Mesenchymal stem cell (in vitro differentiated cells and primary cell): ENCODE results near the gene RPTOR.

ENCODE experiments used
- DNase-seq: peaks from one replicate; pipeline ENCODE4 v3.0.0-alpha.2; 2013
- H2AFZ ChIP-seq: one replicate; pipeline ENCODE4 v1.6.1; 2013; ENCODE audit warnings: low read depth, mild to moderate bottlenecking, control low read depth, inconsistent platforms, low read length, moderate library complexity
- H2AK5ac ChIP-seq: 2 replicates; pipeline ENCODE4 v1.6.1; 2013; ENCODE audit warnings: low read length, moderate library complexity, mild to moderate bottlenecking, inconsistent platforms; ENCODE audit not compliant: severe bottlenecking
- H2BK120ac ChIP-seq: one replicate; pipeline ENCODE4 v1.6.1; 2013; ENCODE audit warnings: low read depth, mild to moderate bottlenecking, inconsistent platforms, low read length, moderate library complexity
- H2BK12ac ChIP-seq, 2 experiments: one replicate each; pipeline ENCODE4 v1.6.1; 2013; ENCODE audit warnings: inconsistent platforms in 2 of 2, low read length in 2 of 2, mild to moderate bottlenecking in 2 of 2, moderate library complexity in 2 of 2, control low read depth in 1 of 2
- H2BK15ac ChIP-seq: one replicate; pipeline ENCODE4 v1.6.1; 2013; ENCODE audit warnings: mild to moderate bottlenecking, low read depth, inconsistent platforms; ENCODE audit not compliant: poor library complexity, severe bottlenecking
- H2BK5ac ChIP-seq: 2 replicates; pipeline ENCODE4 v1.6.1; 2013; ENCODE audit warnings: low read depth, mild to moderate bottlenecking, low read length, control low read depth, inconsistent platforms; ENCODE audit not compliant: poor library complexity, severe bottlenecking
- H3K14ac ChIP-seq, 2 experiments: one replicate each; pipeline ENCODE4 v1.6.1; 2013; ENCODE audit warnings: inconsistent platforms in 2 of 2, low read length in 2 of 2, control low read depth in 1 of 2, mild to moderate bottlenecking in 1 of 2, moderate library complexity in 1 of 2
- H3K18ac ChIP-seq, 2 experiments: one replicate each; pipeline ENCODE4 v1.6.1; 2013; ENCODE audit warnings: inconsistent platforms in 2 of 2, low read length in 2 of 2, control low read depth in 1 of 2, low read depth in 1 of 2, mild to moderate bottlenecking in 1 of 2
- H3K23ac ChIP-seq, 2 experiments: one replicate each; pipeline ENCODE4 v1.6.1; 2013; ENCODE audit warnings: inconsistent platforms in 2 of 2, low read length in 2 of 2, mild to moderate bottlenecking in 2 of 2, moderate library complexity in 2 of 2, control low read depth in 1 of 2
- H3K27ac ChIP-seq: 2 replicates; pipeline ENCODE4 v1.5.1; 2013; ENCODE audit warnings: mild to moderate bottlenecking, moderate library complexity, low read length, control low read depth, inconsistent platforms; ENCODE audit not compliant: poor library complexity, severe bottlenecking
- H3K27me3 ChIP-seq, 2 experiments: 2 replicates each; pipeline versions ENCODE4 v1.6.1 to v1.7.0; 2013; ENCODE audit warnings: low read length in 2 of 2, mild to moderate bottlenecking in 2 of 2, moderate library complexity in 2 of 2, control low read depth in 1 of 2, inconsistent platforms in 1 of 2; ENCODE audit not compliant: control insufficient read depth in 1 of 2, insufficient read depth in 1 of 2
- H3K36me3 ChIP-seq, 2 experiments: 2 replicates each; pipeline versions ENCODE4 v1.6.1 to v1.7.0; 2013; ENCODE audit warnings: low read length in 2 of 2, control low read depth in 1 of 2, inconsistent platforms in 1 of 2, low read depth in 1 of 2, mild to moderate bottlenecking in 1 of 2; ENCODE audit not compliant: insufficient read depth in 2 of 2, control insufficient read depth in 1 of 2
- H3K4ac ChIP-seq, 2 experiments: one replicate each; pipeline ENCODE4 v1.6.1; 2013; ENCODE audit warnings: inconsistent platforms in 2 of 2, low read length in 2 of 2, mild to moderate bottlenecking in 2 of 2, moderate library complexity in 2 of 2, control low read depth in 1 of 2, low read depth in 1 of 2
- H3K4me1 ChIP-seq: 2 replicates; pipeline ENCODE4 v1.6.1; 2013; ENCODE audit warnings: low read depth, low read length, control low read depth; ENCODE audit not compliant: control insufficient read depth, insufficient read depth
- H3K4me2 ChIP-seq: 2 replicates; pipeline ENCODE4 v1.6.1; 2013; ENCODE audit warnings: low read length, mild to moderate bottlenecking, inconsistent platforms; ENCODE audit not compliant: poor library complexity, severe bottlenecking
- H3K4me3 ChIP-seq, 2 experiments: 2 replicates each; pipeline versions ENCODE4 v1.5.1 to v1.7.0; 2013; ENCODE audit warnings: low read length in 2 of 2, mild to moderate bottlenecking in 2 of 2, control low read depth in 1 of 2, low read depth in 1 of 2; ENCODE audit not compliant: insufficient read depth in 1 of 2
- H3K79me1 ChIP-seq: replicated peaks from 2 replicates; pipeline ENCODE4 v1.6.1; 2013; ENCODE audit warnings: mild to moderate bottlenecking, control low read depth, low read length, inconsistent platforms; ENCODE audit not compliant: poor library complexity, severe bottlenecking
- H3K9ac ChIP-seq: 2 replicates; pipeline ENCODE4 v1.7.0; 2013; ENCODE audit warnings: mild to moderate bottlenecking, low read length, moderate library complexity
- H3K9me3 ChIP-seq: 2 replicates; pipeline ENCODE4 v1.7.0; 2013; ENCODE audit warnings: mild to moderate bottlenecking, low read length; ENCODE audit not compliant: control insufficient read depth
- H4K8ac ChIP-seq: one replicate; pipeline ENCODE4 v1.6.1; 2013; ENCODE audit warnings: inconsistent platforms, mild to moderate bottlenecking, low read length, moderate library complexity
- H4K91ac ChIP-seq: one replicate; pipeline ENCODE4 v1.6.1; 2013; ENCODE audit warnings: mild to moderate bottlenecking, low read length, inconsistent platforms
- WGBS: methylation state at CpG from one replicate; pipeline ENCODE4 v1.1.7; 2013; ENCODE audit warnings: mixed read lengths; 5-methylcytosine and 5-hydroxymethylcytosine counted together

Gene RPTOR

DNA sequence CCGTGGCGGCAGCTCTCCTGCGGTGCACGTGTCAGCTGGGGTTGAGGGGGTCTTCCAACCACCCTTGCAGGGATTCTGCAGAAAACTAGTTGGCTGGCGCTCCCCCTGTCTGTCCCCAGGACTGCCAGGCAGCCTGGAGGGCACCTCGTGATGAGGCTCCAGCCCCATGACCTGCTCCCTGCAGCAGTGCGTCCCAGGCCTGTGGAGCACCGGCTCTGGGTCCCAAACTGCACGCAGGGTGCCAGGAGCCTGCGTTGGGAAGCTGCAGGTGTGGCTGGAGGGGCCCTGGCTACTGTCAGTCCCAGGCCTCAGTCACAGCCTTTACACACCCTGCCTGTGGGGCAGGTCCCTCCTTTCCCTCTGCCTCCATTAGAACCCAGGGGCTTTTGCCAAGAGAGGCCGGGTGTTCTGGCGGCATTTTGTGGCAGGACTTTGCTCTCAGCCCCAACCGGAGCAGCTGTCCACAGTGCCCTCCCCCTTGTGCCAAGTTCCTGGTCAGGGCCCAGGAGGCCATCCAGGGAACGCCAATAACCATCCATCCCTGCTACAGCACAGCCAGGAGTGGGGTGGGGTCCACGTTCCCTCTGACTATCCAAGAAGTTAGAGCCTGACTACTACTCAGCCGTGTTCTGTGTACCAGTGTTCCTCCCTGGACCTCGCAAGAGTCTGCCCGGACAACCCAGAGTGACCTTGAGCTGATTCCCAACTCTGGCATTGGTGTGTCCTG, 456.2 kb downstream of the RPTOR start:
- DNase-seq: no peak
- Histone ChIP-seq H3K18ac (no peak overlapping the region), H3K4me3 (no peak overlapping the region), H2BK12ac (no peak overlapping the region), H4K91ac (peak overlapping the region; percentile 4), H3K4ac (no peak overlapping the region), H3K9me3 (no peaks in the 10 kb centered on the region), H3K79me1 (no peaks in the 10 kb centered on the region), H2BK120ac (no peak overlapping the region), H3K23ac (no peak overlapping the region), H3K14ac (no peak overlapping the region), H2AFZ (no peak overlapping the region), H4K8ac (no peak overlapping the region), H2AK5ac (no peak overlapping the region), H3K27me3 (peaks cover 32 to 35% of the 10 kb centered on the region in 2 experiments), H2BK15ac (no peak overlapping the region), H3K36me3 (peaks cover 40 to 51% of the 10 kb centered on the region in 2 experiments), H3K9ac (no peak overlapping the region), H2BK5ac (no peak overlapping the region), H3K4me1 (peaks cover 12% of the 10 kb centered on the region), H3K4me2 (no peak overlapping the region), H3K27ac (no peak overlapping the region)
- 89% methylated on average over 18 of the region's 18 CpGs for WGBS

DNA sequence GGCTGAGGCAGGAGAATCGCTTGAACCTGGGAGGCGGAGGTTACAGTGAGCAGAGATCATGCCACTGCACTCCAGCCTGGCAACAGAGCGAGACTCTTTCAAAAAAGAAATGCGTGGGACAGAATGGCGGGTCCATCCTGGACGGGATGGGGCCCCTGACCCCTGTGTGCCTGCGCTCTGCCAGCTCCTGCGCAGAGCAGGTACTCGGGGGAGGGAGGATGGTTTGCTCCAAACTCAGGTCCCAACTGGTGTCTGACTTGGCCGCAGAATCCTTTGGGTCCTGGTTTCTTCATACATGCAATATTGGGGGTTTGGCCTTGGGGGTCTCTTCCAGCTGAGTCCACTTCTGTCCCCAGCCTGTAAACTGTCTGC, 457.4 kb downstream of the RPTOR start:
- no peaks in the 10 kb centered on the region for H3K9me3 ChIP-seq
- DNase-seq: no peak
- H3K79me1 ChIP-seq: no peaks in the 10 kb centered on the region
- no peak overlapping the region for H2AK5ac ChIP-seq
- H3K14ac ChIP-seq: no peak overlapping the region
- no peak overlapping the region for H3K23ac ChIP-seq
- no peak overlapping the region for H2AFZ ChIP-seq
- H2BK120ac ChIP-seq: no peak overlapping the region
- H3K27me3 ChIP-seq: peaks cover 40 to 45% of the 10 kb centered on the region in 2 experiments
- no peak overlapping the region for H3K4me3 ChIP-seq
- H4K91ac ChIP-seq: no peak overlapping the region
- H3K27ac ChIP-seq: no peak overlapping the region
- H3K9ac ChIP-seq: no peak overlapping the region
- H3K18ac ChIP-seq: no peak overlapping the region
- H2BK5ac ChIP-seq: no peak overlapping the region
- H4K8ac ChIP-seq: no peak overlapping the region
- H3K36me3 ChIP-seq: peaks cover 29 to 39% of the 10 kb centered on the region in 2 experiments
- peaks cover 12% of the 10 kb centered on the region for H3K4me1 ChIP-seq
- 89% methylated on average over 10 of the region's 10 CpGs for WGBS
- H2BK15ac ChIP-seq: no peak overlapping the region
- no peak overlapping the region for H2BK12ac ChIP-seq
- no peak overlapping the region for H3K4ac ChIP-seq
- no peak overlapping the region for H3K4me2 ChIP-seq

DNA sequence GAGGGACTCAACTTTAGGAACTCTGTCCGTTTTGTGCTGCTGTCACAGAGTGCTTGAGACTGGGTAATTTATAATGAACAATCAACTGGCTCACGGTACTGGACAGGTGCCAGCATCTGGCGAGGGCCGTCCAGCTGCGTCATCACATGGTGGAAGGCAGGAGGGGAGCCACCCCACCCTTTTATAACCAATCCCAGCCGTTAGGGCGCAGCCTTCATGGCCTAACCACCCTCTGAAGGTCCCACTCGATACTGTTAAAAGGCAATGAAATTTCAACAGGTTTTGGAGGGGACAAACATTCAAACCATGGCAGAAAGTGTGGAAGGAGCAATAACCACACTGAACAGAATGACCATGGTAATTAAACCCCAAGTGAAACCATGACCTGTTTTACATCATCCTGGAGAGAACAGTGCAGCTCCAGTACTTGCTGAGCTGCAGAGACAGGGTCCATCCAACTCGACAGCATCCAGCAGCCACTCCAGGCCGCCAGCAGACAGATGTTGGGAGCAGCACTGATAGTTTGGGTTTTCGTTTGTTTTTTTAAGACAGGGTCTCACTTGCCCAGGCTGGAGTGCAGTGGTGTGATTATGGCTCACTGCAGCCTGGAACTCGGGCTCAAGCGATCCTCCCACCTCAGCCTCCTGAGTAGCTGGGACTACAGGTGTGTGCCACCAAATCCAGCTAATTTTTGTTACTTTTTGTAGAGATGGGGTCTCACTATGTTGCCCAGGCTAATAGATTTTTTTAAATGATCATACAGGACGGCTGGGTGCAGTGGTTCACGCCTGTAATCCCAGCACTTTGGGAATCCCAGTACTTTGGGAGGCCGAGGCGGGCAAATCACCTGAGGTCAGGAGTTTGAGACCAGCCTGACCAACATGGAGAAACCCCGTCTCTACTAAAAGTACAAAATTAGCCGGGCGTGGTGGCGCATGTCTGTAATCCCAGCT, 458.0 kb downstream of the RPTOR start:
- H3K14ac ChIP-seq: peak overlapping the region in 1 of 2 experiments; percentile 56
- H3K27ac ChIP-seq: no peak overlapping the region
- no peak overlapping the region for H3K18ac ChIP-seq
- no peaks in the 10 kb centered on the region for H3K79me1 ChIP-seq
- 65% methylated on average over 18 of the region's 21 CpGs for WGBS
- H2AFZ ChIP-seq: no peak overlapping the region
- H3K27me3 ChIP-seq: peaks cover 40 to 45% of the 10 kb centered on the region in 2 experiments
- peaks cover 22 to 32% of the 10 kb centered on the region in 2 experiments for H3K36me3 ChIP-seq
- no peak overlapping the region for H3K4ac ChIP-seq
- H3K4me2 ChIP-seq: no peak overlapping the region
- no peak overlapping the region for H2BK5ac ChIP-seq
- peaks cover 12% of the 10 kb centered on the region for H3K4me1 ChIP-seq
- H4K91ac ChIP-seq: no peak overlapping the region
- no peaks in the 10 kb centered on the region for H3K9me3 ChIP-seq
- H2AK5ac ChIP-seq: no peak overlapping the region
- no peak overlapping the region for H3K23ac ChIP-seq
- H2BK120ac ChIP-seq: no peak overlapping the region
- peak overlapping the region; percentile 29 for H4K8ac ChIP-seq
- H3K9ac ChIP-seq: no peak overlapping the region
- H3K4me3 ChIP-seq: peak overlapping the region in 1 of 2 experiments; percentile 45
- H2BK12ac ChIP-seq: no peak overlapping the region
- DNase-seq: peak; percentile 40
- no peak overlapping the region for H2BK15ac ChIP-seq
